Measurements from ENCODE around the gene TMPRSS11D. TPM values are rescaled to one million over a fixed set of nuclear protein-coding genes. Genes with fewer than 3 reads are reported as not detected.

The TMPRSS11D gene
- polyA plus RNA-seq, 2 of the 4 experiments (the other 2 are of a cell fraction) = not detected

GRCh38 chr4:67776746-67777145 lies 107.1 kb downstream of the TMPRSS11D start:
- H3K9me3 ChIP-seq = no peaks in the 10 kb centered on the region
- DNase-seq (ENCODE audit: low read depth in 1 of 2, low spot score in 1 of 2) (no peak), FAIRE-seq (no peak), ATAC-seq (no peak)
- no peak overlapping the region for H3K4me2 ChIP-seq
- CTCF ChIA-PET = interaction anchor here (1.4 kb wide), 1 partner anchor 12 kb away, joined by 3 read pairs; no protein-coding TSS in a partner anchor
- 13% methylated on average over 1 of the region's 1 CpG for WGBS (ENCODE audit: missing lambda C conversion rate)
- H3K27ac ChIP-seq = no peak overlapping the region
- H3K4me1 ChIP-seq = no peaks in the 10 kb centered on the region
- POLR2A ChIA-PET = no interaction called here
- H3K4me3 ChIP-seq = no peak overlapping the region
- TF ChIP-seq MAX (IDR thresholded peaks at IDR 0.05) (no peak), CBX2 (IDR thresholded peaks at IDR 0.05; ENCODE audit: borderline replicate concordance, low read depth) (no peak), CHD2 (IDR thresholded peaks at IDR 0.05; ENCODE audit: low read length, partially characterized antibody) (no peak), RNF2 (IDR thresholded peaks at IDR 0.05; ENCODE audit: borderline replicate concordance, low read depth) (no peak), ESRRA (IDR thresholded peaks at IDR 0.05; ENCODE audit: borderline replicate concordance, low read length) (no peak), POLR2AphosphoS2 (conservative IDR thresholded peaks at IDR 0.05; ENCODE audit: low read length) (no peak), HEYL (CRISPR knock-in tag; IDR thresholded peaks at IDR 0.05) (no peak), ELK1 (IDR thresholded peaks at IDR 0.05; ENCODE audit: low read depth, low read length) (no peak), BCL3 (IDR thresholded peaks at IDR 0.05) (no peak), REST (IDR thresholded peaks at IDR 0.05) (no peak), FOSB (CRISPR knock-in tag; IDR thresholded peaks at IDR 0.05) (no peak), CEBPB (IDR thresholded peaks at IDR 0.05) (no peak), FOXS1 (CRISPR knock-in tag; IDR thresholded peaks at IDR 0.05) (no peak), BHLHE40 (IDR thresholded peaks at IDR 0.05; ENCODE audit: low read depth, low read length) (no peak), EP300 (IDR thresholded peaks at IDR 0.05) (no peak)
- TF ChIP-seq, protein P1, sequence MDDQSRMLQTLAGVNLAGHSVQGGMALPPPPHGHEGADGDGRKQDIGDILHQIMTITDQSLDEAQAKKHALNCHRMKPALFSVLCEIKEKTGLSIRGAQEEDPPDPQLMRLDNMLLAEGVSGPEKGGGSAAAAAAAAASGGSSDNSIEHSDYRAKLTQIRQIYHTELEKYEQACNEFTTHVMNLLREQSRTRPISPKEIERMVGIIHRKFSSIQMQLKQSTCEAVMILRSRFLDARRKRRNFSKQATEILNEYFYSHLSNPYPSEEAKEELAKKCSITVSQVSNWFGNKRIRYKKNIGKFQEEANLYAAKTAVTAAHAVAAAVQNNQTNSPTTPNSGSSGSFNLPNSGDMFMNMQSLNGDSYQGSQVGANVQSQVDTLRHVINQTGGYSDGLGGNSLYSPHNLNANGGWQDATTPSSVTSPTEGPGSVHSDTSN (IDR thresholded peaks at IDR 0.05) = no peak

Other genes with a start within 250 kb of the TMPRSS11D start
- gene UBA6, start 182.8 kb downstream of the TMPRSS11D start, polyA plus RNA-seq (2011; rRNA removed) = 67.3 and 84.6 TPM in 2 replicates
- gene UBA6, start 182.8 kb downstream of the TMPRSS11D start, polyA plus RNA-seq (2017; fragmentation: RNase III; extraction: RNeasy Plus Mini Kit Qiagen cat#74134 plus additional on column Dnase treatment) = 33.7 to 34.0 TPM (median 33.9 TPM) in 3 replicates
- not detected in 2 replicates for gene GNRHR, start 129.6 kb downstream of the TMPRSS11D start, polyA plus RNA-seq (2011; rRNA removed)
- gene GNRHR, start 129.6 kb downstream of the TMPRSS11D start, polyA plus RNA-seq (2017; fragmentation: RNase III; extraction: RNeasy Plus Mini Kit Qiagen cat#74134 plus additional on column Dnase treatment) = not detected in 3 replicates
- not detected in 2 replicates for gene TMPRSS11A, start 79.5 kb upstream of the TMPRSS11D start, polyA plus RNA-seq (2011; rRNA removed)
- not detected in 3 replicates for gene TMPRSS11A, start 79.5 kb upstream of the TMPRSS11D start, polyA plus RNA-seq (2017; fragmentation: RNase III; extraction: RNeasy Plus Mini Kit Qiagen cat#74134 plus additional on column Dnase treatment)
- gene TMPRSS11F, start 245.9 kb upstream of the TMPRSS11D start, polyA plus RNA-seq (2011; rRNA removed) = not detected in 2 replicates
- not detected in 3 replicates for gene TMPRSS11F, start 245.9 kb upstream of the TMPRSS11D start, polyA plus RNA-seq (2017; fragmentation: RNase III; extraction: RNeasy Plus Mini Kit Qiagen cat#74134 plus additional on column Dnase treatment)